PC-3 (cell line): ENCODE measurements around the gene STAM. TPM values are rescaled to one million over a fixed set of nuclear protein-coding genes. Genes with fewer than 3 reads are reported as not detected.

Experiments used
- ATAC-seq: fragments of 200-7000 bp; cut with Tn5 transposase; 2 replicates; pipeline ENCODE4 v1.9.1; 2020; ENCODE audit warnings: mild to moderate bottlenecking, moderate library complexity
- BruUV-seq: library from RNA; stranded (reverse); fragments of 400-500 nt; replicated peaks from 2 replicates; lab custom pipeline; 2021; lab: Mats Ljungman, UMichigan
- CTCF ChIA-PET: fragments of 300-600 bp; sonication (Branson Sonifier 250); formaldehyde crosslinking; loops from one replicate; lab custom pipeline; 2022; ENCODE audit warnings: antibody characterized with exemption; lab: Charles Lee
- POLR2A ChIA-PET: fragments of 300-600 bp; sonication (Branson Sonifier 250); formaldehyde crosslinking; loops from one replicate; lab custom pipeline; 2022; ENCODE audit warnings: antibody characterized with exemption; ENCODE audit not compliant: unreplicated experiment; lab: Charles Lee
- DNase-seq: peaks from one replicate; pipeline ENCODE4 v3.0.0-alpha.2; 2015
- H2AFZ ChIP-seq: fragments of 300-600 bp; sonication (generic); 2 replicates; pipeline ENCODE4 v1.6.0; 2016; ENCODE audit warnings: antibody characterized with exemption, low read length
- H3F3A ChIP-seq: fragments of 300-600 bp; sonication (generic); one replicate; pipeline ENCODE4 v1.6.0; 2017; ENCODE audit warnings: antibody characterized with exemption, low read length, control low read depth, mild to moderate bottlenecking; ENCODE audit not compliant: unreplicated experiment
- H3K27ac ChIP-seq: fragments of 300-600 bp; sonication (generic); 2 replicates; pipeline ENCODE4 v1.5.1; 2016; ENCODE audit warnings: mild to moderate bottlenecking, low read length
- H3K27me3 ChIP-seq: fragments of 300-600 bp; sonication (generic); 2 replicates; pipeline ENCODE4 v1.6.1; 2016; ENCODE audit warnings: low read length, mixed read lengths
- H3K36me3 ChIP-seq: fragments of 300-600 bp; sonication (generic); 2 replicates; pipeline ENCODE4 v1.6.1; 2016; ENCODE audit warnings: low read depth, mixed run types, low read length, mixed read lengths
- H3K4me1 ChIP-seq: fragments of 300-600 bp; sonication (generic); 2 replicates; pipeline ENCODE4 v1.5.1; 2016; ENCODE audit warnings: low read length; ENCODE audit not compliant: insufficient read depth
- H3K4me2 ChIP-seq: fragments of 300-600 bp; sonication (generic); 2 replicates; pipeline ENCODE4 v1.6.0; 2016; ENCODE audit warnings: low read length
- H3K4me3 ChIP-seq: fragments of 300-600 bp; sonication (generic); 2 replicates; pipeline ENCODE4 v1.5.1; 2016; ENCODE audit warnings: mild to moderate bottlenecking, low read length, mixed read lengths
- H3K79me2 ChIP-seq: fragments of 300-600 bp; sonication (generic); 2 replicates; pipeline ENCODE4 v1.6.1; 2017; ENCODE audit warnings: low read length, mixed read lengths
- H3K9ac ChIP-seq: fragments of 300-600 bp; sonication (generic); 2 replicates; pipeline ENCODE4 v1.6.0; 2016; ENCODE audit warnings: mild to moderate bottlenecking, low read length
- H3K9me2 ChIP-seq: fragments of 300-600 bp; sonication (generic); replicated peaks from 2 replicates; pipeline ENCODE4 v1.6.1; 2016; ENCODE audit warnings: mixed run types, low read length, mixed read lengths
- H3K9me3 ChIP-seq: fragments of 300-600 bp; sonication (generic); 2 replicates; pipeline ENCODE4 v1.6.1; 2016; ENCODE audit warnings: low read length, mixed read lengths
- H4K20me1 ChIP-seq: fragments of 300-600 bp; sonication (generic); 2 replicates; pipeline ENCODE4 v1.6.1; 2016; ENCODE audit warnings: low read length, mixed read lengths
- CTCF ChIP-seq: fragments of 300-600 bp; sonication (generic); conservative IDR thresholded peaks from 2 replicates; pipeline ENCODE4 v1.5.1; 2017; ENCODE audit warnings: antibody characterized with exemption, low read depth, mild to moderate bottlenecking, low read length
- EZH2 ChIP-seq: fragments of 300-600 bp; sonication (generic); IDR thresholded peaks from one replicate; pipeline ENCODE4 v1.6.1; 2017; ENCODE audit warnings: antibody characterized with exemption, mild to moderate bottlenecking, low read length; ENCODE audit not compliant: unreplicated experiment
- EZH2phosphoT487 ChIP-seq: fragments of 300-600 bp; sonication (generic); IDR thresholded peaks from 2 replicates; pipeline ENCODE4 v1.6.1; 2018; ENCODE audit warnings: mild to moderate bottlenecking, antibody characterized with exemption, low read length, borderline replicate concordance
- intact Hi-C: fragments of 100-400 bp; cut with micrococcal nuclease; formaldehyde crosslinking; loops from 2 replicates; pipeline ENCODE4 v1.9.0; 2023
- total RNA-seq: library from RNA; depleted of rRNA; stranded (reverse); fragments of >200 nt; gene quantifications from 2 replicates; pipeline ENCODE4 v1.2.3, GENCODE V29; 2014

STAM gene
- total RNA-seq, 1 experiment from 2014 or later, result 7.8 TPM

GRCh38 chr10:17701301-17701700 is 57.4 kb downstream of the STAM start:
- Histone ChIP-seq H3K4me1 (no peaks in the 10 kb centered on the region), H3K27me3 (no peaks in the 10 kb centered on the region), H3K79me2 (no peaks in the 10 kb centered on the region), H3K4me3 (no peak overlapping the region), H3K9me2 (no peaks in the 10 kb centered on the region), H3F3A (no peaks in the 10 kb centered on the region), H3K9me3 (no peaks in the 10 kb centered on the region), H3K36me3 (no peaks in the 10 kb centered on the region; the same call in 1 of the 2 replicates), H3K4me2 (no peak overlapping the region), H3K9ac (no peak overlapping the region), H4K20me1 (no peaks in the 10 kb centered on the region), H3K27ac (no peak overlapping the region), H2AFZ (no peak overlapping the region)
- no peak for DNase-seq
- BruUV-seq, result no TSS peak
- TF ChIP-seq CTCF (no peak), EZH2phosphoT487 (no peak), EZH2 (no peak)
- ChIA-PET CTCF (no interaction called here), POLR2A (no interaction called here)
- intact Hi-C loops, result loop anchor here (10.0 kb wide), 1 partner anchor 56 kb away; the partner anchor contains the start of gene STAM
- ATAC-seq, result no peak

- intact Hi-C loops, result loop anchor here (10.0 kb wide), 1 partner anchor 59 kb away; the partner anchor contains the start of gene STAM
- H3K27me3 ChIP-seq, result no peaks in the 10 kb centered on the region
- no peaks in the 10 kb centered on the region for H3K9me3 ChIP-seq
- H3F3A ChIP-seq, result no peaks in the 10 kb centered on the region
- no peaks in the 10 kb centered on the region; the same call in 1 of the 2 replicates for H3K36me3 ChIP-seq
- H3K4me1 ChIP-seq, result no peaks in the 10 kb centered on the region
- TF ChIP-seq EZH2, result no peak
- no peak for TF ChIP-seq CTCF
- TF ChIP-seq EZH2phosphoT487, result no peak
- no peaks in the 10 kb centered on the region for H3K79me2 ChIP-seq
- H3K9ac ChIP-seq, result no peak overlapping the region
- no peak overlapping the region for H2AFZ ChIP-seq
- H3K27ac ChIP-seq, result no peak overlapping the region
- POLR2A ChIA-PET, result no interaction called here
- CTCF ChIA-PET, result no interaction called here
- no peak for ATAC-seq
- no peak overlapping the region for H3K4me2 ChIP-seq
- no peak for DNase-seq
- no peaks in the 10 kb centered on the region for H3K9me2 ChIP-seq
- no peaks in the 10 kb centered on the region for H4K20me1 ChIP-seq
- H3K4me3 ChIP-seq, result no peak overlapping the region
- no TSS peak for BruUV-seq
These were observed 59.8 kb downstream of the STAM start for GRCh38 chr10:17703706-17704105.

GRCh38 chr10:17708821-17709220 is 64.9 kb downstream of the STAM start:
- Histone ChIP-seq H3K9me3 (no peaks in the 10 kb centered on the region), H3K27ac (no peak overlapping the region), H3K9ac (no peak overlapping the region), H3F3A (no peaks in the 10 kb centered on the region), H3K4me3 (no peak overlapping the region), H4K20me1 (no peaks in the 10 kb centered on the region), H3K27me3 (no peaks in the 10 kb centered on the region), H3K9me2 (no peaks in the 10 kb centered on the region), H3K79me2 (no peaks in the 10 kb centered on the region), H3K36me3 (no peaks in the 10 kb centered on the region; the same call in 1 of the 2 replicates), H2AFZ (no peak overlapping the region), H3K4me2 (no peak overlapping the region), H3K4me1 (no peaks in the 10 kb centered on the region)
- BruUV-seq, result no TSS peak
- POLR2A ChIA-PET, result no interaction called here
- CTCF ChIA-PET, result no interaction called here
- no peak for DNase-seq
- no peak for TF ChIP-seq EZH2
- ATAC-seq, result no peak
- intact Hi-C loops, result loop anchor here (10.0 kb wide), 1 partner anchor 64 kb away; the partner anchor contains the start of gene STAM
